ENCODE results near the gene ADPRS. TPM values are rescaled to one million over a fixed set of nuclear protein-coding genes. Genes with fewer than 3 reads are reported as not detected.
A peak's percentile ranks its signal among the peaks of the same experiment; 100 is the strongest.

Gene ADPRS
- total RNA-seq, 1 donor from 2014 or later = 28.7 TPM

- H3K4me2 ChIP-seq (ENCODE audit: low read length) = peak overlapping the region; percentile 97
- peaks cover 38% of the 10 kb centered on the region for H3K79me2 ChIP-seq (ENCODE audit: insufficient read depth, low read length)
- Mint-ChIP-seq H3K27ac (ENCODE audit: unreplicated experiment) (no peak overlapping the region), H3K4me3 (ENCODE audit: unreplicated experiment) (no peak overlapping the region), H3K36me3 (ENCODE audit: low read depth, unreplicated experiment) (peaks cover 10% of the 10 kb centered on the region), H3K27me3 (ENCODE audit: low read depth, unreplicated experiment) (no peaks in the 10 kb centered on the region), H3K9me3 (ENCODE audit: unreplicated experiment) (no peaks in the 10 kb centered on the region), H3K4me1 (ENCODE audit: low read depth, unreplicated experiment) (peaks cover 10% of the 10 kb centered on the region)
- peaks cover 24% of the 10 kb centered on the region for H4K20me1 ChIP-seq (ENCODE audit: insufficient read depth, low read length)
- H2AFZ ChIP-seq (ENCODE audit: low read depth, low read length) = peak overlapping the region; percentile 97
- H3K4me1 ChIP-seq (ENCODE audit: insufficient read depth, low read length) = peaks cover 20% of the 10 kb centered on the region
- H3K9ac ChIP-seq (ENCODE audit: low read length) = peak overlapping the region; percentile 94
- no peak overlapping the region for H3K27ac ChIP-seq (ENCODE audit: low read depth, low read length)
- no peaks in the 10 kb centered on the region for H3K27me3 ChIP-seq (ENCODE audit: insufficient read depth, low read length)
- H3K9me3 ChIP-seq (ENCODE audit: insufficient read depth, low read depth, low read length) = no peaks in the 10 kb centered on the region
- FAIRE-seq = no peak
- TF ChIP-seq EZH2 (IDR thresholded peaks at IDR 0.05; ENCODE audit: insufficient read depth, low read length) (no peak), CTCF (IDR thresholded peaks at IDR 0.05; ENCODE audit: insufficient read depth, low read depth, low read length) (no peak)
- H3K36me3 ChIP-seq (ENCODE audit: insufficient read depth, low read length) = peaks cover 20% of the 10 kb centered on the region
- peak overlapping the region; percentile 97 for H3K4me3 ChIP-seq (ENCODE audit: insufficient read depth, low read depth, low read length)
- no peak for DNase-seq (ENCODE audit: low read depth)
These were observed 471 bp upstream of the ADPRS start for GRCh38 chr1:36088265-36088576.

GRCh38 chr1:36089393-36090121 lies 865 bp downstream of the ADPRS start:
- peaks cover 30% of the 10 kb centered on the region for H4K20me1 ChIP-seq (ENCODE audit: insufficient read depth, low read length)
- peak overlapping the region; percentile 85 for H3K27ac ChIP-seq (ENCODE audit: low read depth, low read length)
- peak overlapping the region; percentile 97 for H3K4me3 ChIP-seq (ENCODE audit: insufficient read depth, low read depth, low read length)
- TF ChIP-seq CTCF (IDR thresholded peaks at IDR 0.05; ENCODE audit: insufficient read depth, low read depth, low read length) = no peak
- no peak for TF ChIP-seq EZH2 (IDR thresholded peaks at IDR 0.05; ENCODE audit: insufficient read depth, low read length)
- H3K4me1 ChIP-seq (ENCODE audit: insufficient read depth, low read length) = peaks cover 16% of the 10 kb centered on the region
- peak; percentile 57 for DNase-seq (ENCODE audit: low read depth)
- H3K36me3 Mint-ChIP-seq (ENCODE audit: low read depth, unreplicated experiment) = peaks cover 18% of the 10 kb centered on the region
- H3K9me3 ChIP-seq (ENCODE audit: insufficient read depth, low read depth, low read length) = no peaks in the 10 kb centered on the region
- no peaks in the 10 kb centered on the region for H3K27me3 ChIP-seq (ENCODE audit: insufficient read depth, low read length)
- peak overlapping the region; percentile 94 for H3K9ac ChIP-seq (ENCODE audit: low read length)
- no peaks in the 10 kb centered on the region for H3K9me3 Mint-ChIP-seq (ENCODE audit: unreplicated experiment)
- H3K4me3 Mint-ChIP-seq (ENCODE audit: unreplicated experiment) = peak overlapping the region; percentile 95
- H3K36me3 ChIP-seq (ENCODE audit: insufficient read depth, low read length) = peaks cover 24% of the 10 kb centered on the region
- H3K27ac Mint-ChIP-seq (ENCODE audit: unreplicated experiment) = peak overlapping the region; percentile 99
- peaks cover 44% of the 10 kb centered on the region for H3K79me2 ChIP-seq (ENCODE audit: insufficient read depth, low read length)
- peak overlapping the region; percentile 97 for H3K4me2 ChIP-seq (ENCODE audit: low read length)
- H2AFZ ChIP-seq (ENCODE audit: low read depth, low read length) = peak overlapping the region; percentile 97
- H3K4me1 Mint-ChIP-seq (ENCODE audit: low read depth, unreplicated experiment) = peaks cover 10% of the 10 kb centered on the region
- H3K27me3 Mint-ChIP-seq (ENCODE audit: low read depth, unreplicated experiment) = no peaks in the 10 kb centered on the region
- FAIRE-seq = no peak

GRCh38 chr1:36091141-36091540 lies 2.4 kb downstream of the ADPRS start:
- Histone ChIP-seq H3K4me3 (ENCODE audit: insufficient read depth, low read depth, low read length) (no peak overlapping the region), H4K20me1 (ENCODE audit: insufficient read depth, low read length) (peaks cover 36% of the 10 kb centered on the region), H3K27ac (ENCODE audit: low read depth, low read length) (no peak overlapping the region), H3K27me3 (ENCODE audit: insufficient read depth, low read length) (no peaks in the 10 kb centered on the region), H3K9ac (ENCODE audit: low read length) (no peak overlapping the region), H3K79me2 (ENCODE audit: insufficient read depth, low read length) (peaks cover 44% of the 10 kb centered on the region), H3K36me3 (ENCODE audit: insufficient read depth, low read length) (peaks cover 27% of the 10 kb centered on the region), H3K4me1 (ENCODE audit: insufficient read depth, low read length) (peaks cover 13% of the 10 kb centered on the region), H3K4me2 (ENCODE audit: low read length) (no peak overlapping the region), H3K9me3 (ENCODE audit: insufficient read depth, low read depth, low read length) (no peaks in the 10 kb centered on the region), H2AFZ (ENCODE audit: low read depth, low read length) (no peak overlapping the region)
- Mint-ChIP-seq H3K27me3 (ENCODE audit: low read depth, unreplicated experiment) (no peaks in the 10 kb centered on the region), H3K9me3 (ENCODE audit: unreplicated experiment) (no peaks in the 10 kb centered on the region), H3K4me1 (ENCODE audit: low read depth, unreplicated experiment) (peaks cover 10% of the 10 kb centered on the region), H3K36me3 (ENCODE audit: low read depth, unreplicated experiment) (peaks cover 21% of the 10 kb centered on the region), H3K27ac (ENCODE audit: unreplicated experiment) (no peak overlapping the region), H3K4me3 (ENCODE audit: unreplicated experiment) (no peak overlapping the region)
- TF ChIP-seq CTCF (IDR thresholded peaks at IDR 0.05; ENCODE audit: insufficient read depth, low read depth, low read length) (no peak), EZH2 (IDR thresholded peaks at IDR 0.05; ENCODE audit: insufficient read depth, low read length) (no peak)
- FAIRE-seq = no peak
- DNase-seq (ENCODE audit: low read depth) = no peak

All from astrocyte (in vitro differentiated cells and primary cell).